CD4-positive, CD25-positive, alpha-beta regulatory T cell (primary cell): ENCODE data around the gene RNF223. TPM values are rescaled to one million over a fixed set of nuclear protein-coding genes. Genes with fewer than 3 reads are reported as not detected.

ENCODE experiments used
- ATAC-seq, 2 donors: fragments of 150-1000 bp; cut with Tn5 transposase; one replicate each; pipeline ENCODE4 v1.10.0; 2021; ENCODE audit warnings: low read depth in 2 of 2, moderate number of reproducible peaks in 2 of 2, moderate library complexity in 1 of 2
- DNase-seq, 3 donors: peaks; one replicate each; pipeline versions ENCODE4 v3.0.0 to v3.0.0-alpha.2; 2012 to 2022; ENCODE audit warnings: mixed read lengths in 1 of 3
- H3K27ac ChIP-seq: one replicate; pipeline ENCODE4 v1.7.0; 2013; ENCODE audit warnings: mild to moderate bottlenecking, low read length; ENCODE audit not compliant: insufficient read depth, poor library complexity, severe bottlenecking
- H3K27me3 ChIP-seq: one replicate; pipeline ENCODE4 v1.7.0; 2013; ENCODE audit warnings: low read length; ENCODE audit not compliant: control insufficient read depth, insufficient read depth
- H3K36me3 ChIP-seq: one replicate; pipeline ENCODE4 v1.7.0; 2013; ENCODE audit warnings: mild to moderate bottlenecking, low read length, moderate library complexity; ENCODE audit not compliant: control insufficient read depth, insufficient read depth
- H3K4me1 ChIP-seq: 2 replicates; pipeline ENCODE4 v1.7.0; 2013; ENCODE audit warnings: mild to moderate bottlenecking, low read length; ENCODE audit not compliant: insufficient read depth, control insufficient read depth, poor library complexity, severe bottlenecking
- H3K4me3 ChIP-seq: one replicate; pipeline ENCODE4 v1.7.0; 2013; ENCODE audit warnings: low read depth, mild to moderate bottlenecking, low read length, moderate library complexity
- H3K9me3 ChIP-seq, 2 experiments: 1 replicate in 1 of 2; 2 replicates in 1 of 2; pipeline ENCODE4 v1.7.0; 2013; ENCODE audit warnings: low read length in 2 of 2, mild to moderate bottlenecking in 1 of 2, moderate library complexity in 1 of 2; ENCODE audit not compliant: control insufficient read depth in 2 of 2
- H3K27ac Mint-ChIP-seq, 3 donors: one replicate each; pipeline ENCODE4 v1.8.0; 2020 to 2022; ENCODE audit warnings: mild to moderate bottlenecking in 3 of 3, mixed read lengths in 3 of 3, moderate library complexity in 2 of 3
- H3K27me3 Mint-ChIP-seq: one replicate; pipeline ENCODE4 v1.8.0; 2022; ENCODE audit warnings: mild to moderate bottlenecking, mixed read lengths
- H3K36me3 Mint-ChIP-seq: one replicate; pipeline ENCODE4 v1.8.0; 2020; ENCODE audit warnings: mixed read lengths
- H3K4me1 Mint-ChIP-seq, 4 donors: one replicate each; pipeline ENCODE4 v1.8.0; 2020 to 2022; ENCODE audit warnings: mixed read lengths in 4 of 4, mild to moderate bottlenecking in 1 of 4
- H3K4me3 Mint-ChIP-seq, 4 donors: one replicate each; pipeline ENCODE4 v1.8.0; 2020 to 2022; ENCODE audit warnings: mild to moderate bottlenecking in 4 of 4, mixed read lengths in 4 of 4, moderate library complexity in 3 of 4
- H3K9me3 Mint-ChIP-seq, 7 donors: one replicate each; pipeline ENCODE4 v1.8.0; 2020 to 2022; ENCODE audit warnings: mixed read lengths in 7 of 7, mild to moderate bottlenecking in 3 of 7, moderate library complexity in 2 of 7
- polyA plus RNA-seq, 4 donors: library from polyadenylated mRNA; unstranded; fragments of 300-500 nt; fragmentation: Illumina TruSeq; gene quantifications; one replicate each; pipeline ENCODE4 v1.2.3, GENCODE V29; 2021
- total RNA-seq: library from RNA; stranded (reverse); gene quantifications from one replicate; pipeline ENCODE4 v1.2.3, GENCODE V29; 2022

Gene RNF223
- total and polyA plus RNA-seq, 5 donors from 2014 or later: not detected

- Mint-ChIP-seq H3K36me3 (no peaks in the 10 kb centered on the region), H3K9me3 (no peaks in the 10 kb centered on the region), H3K27me3 (peaks cover 17% of the 10 kb centered on the region), H3K27ac (no peak overlapping the region), H3K4me3 (no peak overlapping the region), H3K4me1 (peaks cover 0 to 12% (median 1%) of the 10 kb centered on the region in 4 donors)
- DNase-seq: no peak
- ATAC-seq: no peak
- H3K9me3 ChIP-seq: no peaks in the 10 kb centered on the region
- no peaks in the 10 kb centered on the region for H3K27me3 ChIP-seq
- H3K36me3 ChIP-seq: no peaks in the 10 kb centered on the region
- peaks cover 19% of the 10 kb centered on the region for H3K4me1 ChIP-seq
- H3K4me3 ChIP-seq: no peak overlapping the region
- no peak overlapping the region for H3K27ac ChIP-seq
Measured at GRCh38 chr1:1055841-1056736, 18.0 kb downstream of the RNF223 start.

DNA sequence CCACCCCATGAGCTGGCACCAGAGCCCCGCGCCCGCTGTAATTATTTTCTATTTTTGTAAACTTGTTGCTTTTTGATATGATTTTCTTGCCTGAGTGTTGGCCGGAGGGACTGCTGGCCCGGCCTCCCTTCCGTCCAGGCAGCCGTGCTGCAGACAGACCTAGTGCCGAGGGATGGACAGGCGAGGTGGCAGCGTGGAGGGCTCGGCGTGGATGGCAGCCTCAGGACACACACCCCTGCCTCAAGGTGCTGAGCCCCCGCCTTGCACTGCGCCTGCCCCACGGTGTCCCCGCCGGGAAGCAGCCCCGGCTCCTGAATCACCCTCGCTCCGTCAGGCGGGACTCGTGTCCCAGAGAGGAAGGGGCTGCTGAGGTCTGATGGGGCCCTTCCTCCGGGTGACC lies 19.1 kb downstream of the RNF223 start:
- no peak overlapping the region for H3K27ac ChIP-seq
- H3K4me3 ChIP-seq: no peak overlapping the region
- no peaks in the 10 kb centered on the region for H3K36me3 ChIP-seq
- Mint-ChIP-seq H3K27me3 (peaks cover 8% of the 10 kb centered on the region), H3K9me3 (no peaks in the 10 kb centered on the region), H3K36me3 (no peaks in the 10 kb centered on the region), H3K27ac (no peak overlapping the region), H3K4me3 (no peak overlapping the region), H3K4me1 (peaks cover 0 to 8% (median 1%) of the 10 kb centered on the region in 4 donors)
- no peaks in the 10 kb centered on the region for H3K27me3 ChIP-seq
- peaks cover 15% of the 10 kb centered on the region for H3K4me1 ChIP-seq
- no peak for ATAC-seq
- no peaks in the 10 kb centered on the region for H3K9me3 ChIP-seq
- DNase-seq: no peak

- H3K36me3 Mint-ChIP-seq: no peaks in the 10 kb centered on the region
- DNase-seq (no peak), ATAC-seq (no peak)
- H3K36me3 ChIP-seq: no peaks in the 10 kb centered on the region
- H3K27ac Mint-ChIP-seq: no peak overlapping the region
- no peak overlapping the region for H3K27ac ChIP-seq
- no peak overlapping the region for H3K4me3 ChIP-seq
- H3K9me3 Mint-ChIP-seq: no peaks in the 10 kb centered on the region
- no peak overlapping the region for H3K4me3 Mint-ChIP-seq
- H3K27me3 ChIP-seq: no peaks in the 10 kb centered on the region
- H3K4me1 ChIP-seq: peaks cover 7% of the 10 kb centered on the region
- H3K4me1 Mint-ChIP-seq: peaks cover 0 to 8% (median 1%) of the 10 kb centered on the region in 4 donors
- peaks cover 8% of the 10 kb centered on the region for H3K27me3 Mint-ChIP-seq
- H3K9me3 ChIP-seq: no peaks in the 10 kb centered on the region
Measured at GRCh38 chr1:1054099-1054700, 19.9 kb downstream of the RNF223 start.

- DNase-seq: no peak
Measured at GRCh38 chr1:1053682-1054081, 20.4 kb downstream of the RNF223 start.

DNA sequence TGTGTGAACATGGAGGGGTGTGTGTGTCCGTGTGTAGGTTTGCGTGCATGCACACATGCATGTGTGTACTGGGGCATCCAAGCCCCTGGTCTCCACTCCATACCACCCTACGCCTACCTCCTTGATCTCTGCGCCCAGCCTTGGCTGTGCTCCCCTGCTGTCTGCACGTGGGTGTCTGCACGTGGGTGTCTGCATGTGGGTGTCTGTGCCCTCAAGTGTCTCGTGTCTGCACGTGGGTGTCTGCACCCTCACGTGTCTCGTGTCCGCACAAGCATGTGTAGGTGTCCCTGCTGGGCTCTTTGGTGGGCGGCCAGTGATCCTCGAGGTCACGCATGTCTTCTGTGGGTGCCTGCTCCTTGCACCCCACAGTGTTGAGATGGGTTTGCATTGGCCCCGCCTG lies 21.1 kb downstream of the RNF223 start:
- peaks cover 0 to 2% (median 0%) of the 10 kb centered on the region in 4 donors for H3K4me1 Mint-ChIP-seq
- no peak overlapping the region for H3K4me3 Mint-ChIP-seq
- Histone ChIP-seq H3K9me3 (no peaks in the 10 kb centered on the region), H3K4me3 (no peak overlapping the region), H3K27me3 (no peaks in the 10 kb centered on the region), H3K36me3 (no peaks in the 10 kb centered on the region), H3K27ac (no peak overlapping the region), H3K4me1 (no peaks in the 10 kb centered on the region)
- no peaks in the 10 kb centered on the region for H3K36me3 Mint-ChIP-seq
- no peak overlapping the region for H3K27ac Mint-ChIP-seq
- ATAC-seq: no peak
- peaks cover 2% of the 10 kb centered on the region for H3K27me3 Mint-ChIP-seq
- no peaks in the 10 kb centered on the region for H3K9me3 Mint-ChIP-seq
- no peak for DNase-seq

More at GRCh38 chr1:1053682-1054081, 20.4 kb downstream of the RNF223 start:
- no peaks in the 10 kb centered on the region for H3K36me3 Mint-ChIP-seq
- Histone ChIP-seq H3K27ac (no peak overlapping the region), H3K4me3 (no peak overlapping the region), H3K9me3 (no peaks in the 10 kb centered on the region), H3K27me3 (no peaks in the 10 kb centered on the region), H3K4me1 (peaks cover 2% of the 10 kb centered on the region), H3K36me3 (no peaks in the 10 kb centered on the region)
- no peak overlapping the region for H3K4me3 Mint-ChIP-seq
- H3K27me3 Mint-ChIP-seq: peaks cover 8% of the 10 kb centered on the region
- ATAC-seq: no peak
- H3K27ac Mint-ChIP-seq: no peak overlapping the region
- H3K9me3 Mint-ChIP-seq: no peaks in the 10 kb centered on the region
- H3K4me1 Mint-ChIP-seq: peaks cover 0 to 5% (median 1%) of the 10 kb centered on the region in 4 donors

DNA sequence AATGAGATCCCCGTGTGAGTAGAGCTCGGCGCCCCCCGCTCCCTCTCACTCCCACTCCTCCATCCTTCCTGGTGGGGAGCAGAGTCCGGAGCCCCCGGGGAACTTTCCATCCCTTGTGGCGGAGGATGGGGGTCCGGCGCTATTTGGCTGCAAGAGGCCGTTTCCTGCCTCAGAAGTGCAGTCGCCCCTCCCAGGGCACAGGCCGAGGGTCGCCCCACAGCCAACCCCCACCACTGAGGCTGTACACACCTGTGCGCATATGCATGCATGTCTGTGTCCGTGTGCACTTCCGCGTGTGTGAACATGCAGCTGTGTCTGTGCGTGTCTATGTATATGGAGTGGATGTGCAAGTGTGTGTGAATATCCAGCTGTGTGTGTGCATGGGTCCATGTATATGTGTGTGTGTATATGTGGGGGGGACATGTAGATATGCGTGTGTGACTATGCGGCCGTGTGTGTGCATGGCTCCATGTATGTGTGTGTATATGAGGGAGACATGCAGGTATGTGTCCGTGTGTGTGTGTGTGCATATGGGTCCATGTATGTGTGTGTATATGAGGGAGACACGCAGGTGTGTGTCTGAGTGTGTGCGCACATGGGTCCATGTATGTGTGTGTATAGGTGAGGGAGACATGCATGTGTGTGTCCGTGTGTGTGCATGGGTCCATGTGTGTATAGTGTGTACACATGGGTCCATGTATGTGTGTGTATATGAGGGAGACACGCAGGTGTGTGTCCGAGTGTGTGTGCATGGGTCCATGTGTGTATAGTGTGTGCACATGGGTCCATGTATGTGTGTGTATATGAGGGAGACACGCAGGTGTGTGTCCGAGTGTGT lies 21.9 kb downstream of the RNF223 start:
- DNase-seq (no peak), ATAC-seq (no peak)
- H3K27ac ChIP-seq: no peak overlapping the region
- Mint-ChIP-seq H3K9me3 (no peaks in the 10 kb centered on the region), H3K4me3 (peak overlapping the region in 1 of 4 donors; percentile 0), H3K27ac (no peak overlapping the region), H3K36me3 (no peaks in the 10 kb centered on the region), H3K27me3 (no peaks in the 10 kb centered on the region), H3K4me1 (peaks cover 0 to 2% (median 0%) of the 10 kb centered on the region in 4 donors)
- no peaks in the 10 kb centered on the region for H3K27me3 ChIP-seq
- H3K36me3 ChIP-seq: no peaks in the 10 kb centered on the region
- H3K9me3 ChIP-seq: no peaks in the 10 kb centered on the region
- H3K4me1 ChIP-seq: no peaks in the 10 kb centered on the region
- no peak overlapping the region for H3K4me3 ChIP-seq

- Mint-ChIP-seq H3K4me3 (no peak overlapping the region), H3K27me3 (no peaks in the 10 kb centered on the region), H3K4me1 (peaks cover 0 to 2% (median 0%) of the 10 kb centered on the region in 4 donors), H3K27ac (no peak overlapping the region), H3K36me3 (no peaks in the 10 kb centered on the region), H3K9me3 (no peaks in the 10 kb centered on the region)
- Histone ChIP-seq H3K4me1 (no peaks in the 10 kb centered on the region), H3K27me3 (no peaks in the 10 kb centered on the region), H3K36me3 (no peaks in the 10 kb centered on the region), H3K9me3 (no peaks in the 10 kb centered on the region), H3K4me3 (no peak overlapping the region), H3K27ac (no peak overlapping the region)
- ATAC-seq (no peak), DNase-seq (no peak)
Measured at GRCh38 chr1:1051127-1051810, 22.8 kb downstream of the RNF223 start.
